Muscle layer of duodenum (tissue), 2 donors: ENCODE data around the gene RAB40C.

Experiments
- H3K27ac ChIP-seq: one replicate; pipeline ENCODE4 v1.7.0; 2013; ENCODE audit warnings: mild to moderate bottlenecking, low read length
- H3K27me3 ChIP-seq: one replicate; pipeline ENCODE4 v1.7.0; 2013; ENCODE audit warnings: low read depth, mild to moderate bottlenecking, control low read depth, low read length
- H3K36me3 ChIP-seq, 2 donors: one replicate each; pipeline ENCODE4 v1.7.0; 2013; ENCODE audit warnings: low read length in 2 of 2, control low read depth in 1 of 2, mild to moderate bottlenecking in 1 of 2; ENCODE audit not compliant: insufficient read depth in 2 of 2, control insufficient read depth in 1 of 2
- H3K4me1 ChIP-seq, 2 donors: one replicate each; pipeline ENCODE4 v1.7.0; 2013; ENCODE audit warnings: low read length in 2 of 2, mild to moderate bottlenecking in 2 of 2, control low read depth in 1 of 2, moderate library complexity in 1 of 2; ENCODE audit not compliant: insufficient read depth in 2 of 2, control insufficient read depth in 1 of 2
- H3K4me3 ChIP-seq, 2 donors: one replicate each; pipeline ENCODE4 v1.7.0; 2013; ENCODE audit warnings: low read length in 2 of 2, low read depth in 1 of 2, mild to moderate bottlenecking in 1 of 2
- H3K9me3 ChIP-seq, 2 donors: one replicate each; pipeline ENCODE4 v1.7.0; 2013; ENCODE audit warnings: low read length in 2 of 2, control low read depth in 1 of 2, mild to moderate bottlenecking in 1 of 2; ENCODE audit not compliant: control insufficient read depth in 1 of 2
- donor health status: healthy.

The RAB40C gene

GRCh38 chr16:672371-672770 lies 82.5 kb downstream of the RAB40C start:
- peaks cover 4 to 47% of the 10 kb centered on the region in 2 donors for H3K36me3 ChIP-seq
- no peaks in the 10 kb centered on the region for H3K9me3 ChIP-seq
- H3K27ac ChIP-seq: no peak overlapping the region
- H3K4me1 ChIP-seq: peaks cover 3 to 28% of the 10 kb centered on the region in 2 donors
- H3K27me3 ChIP-seq: no peaks in the 10 kb centered on the region
- no peak overlapping the region for H3K4me3 ChIP-seq

DNA sequence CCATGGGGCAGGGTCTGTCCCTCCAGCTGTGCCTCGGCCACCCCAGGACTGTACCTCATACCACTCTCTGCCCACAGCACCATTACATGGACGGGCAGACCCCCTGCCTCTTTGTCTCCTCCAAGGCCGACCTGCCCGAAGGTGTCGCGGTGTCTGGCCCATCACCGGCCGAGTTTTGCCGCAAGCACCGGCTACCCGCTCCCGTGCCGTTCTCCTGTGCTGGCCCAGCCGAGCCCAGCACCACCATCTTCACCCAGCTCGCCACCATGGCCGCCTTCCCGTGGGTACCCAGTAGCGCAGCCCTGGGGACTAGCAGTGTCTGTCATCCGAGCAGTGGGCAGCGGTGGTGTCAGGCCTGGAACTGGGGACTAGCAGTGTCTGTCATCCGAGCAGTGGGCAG lies 83.0 kb downstream of the RAB40C start:
- H3K4me1 ChIP-seq: peaks cover 3 to 25% of the 10 kb centered on the region in 2 donors
- no peaks in the 10 kb centered on the region for H3K9me3 ChIP-seq
- no peak overlapping the region for H3K4me3 ChIP-seq
- no peak overlapping the region for H3K27ac ChIP-seq
- H3K36me3 ChIP-seq: peaks cover 4 to 47% of the 10 kb centered on the region in 2 donors
- H3K27me3 ChIP-seq: no peaks in the 10 kb centered on the region

DNA sequence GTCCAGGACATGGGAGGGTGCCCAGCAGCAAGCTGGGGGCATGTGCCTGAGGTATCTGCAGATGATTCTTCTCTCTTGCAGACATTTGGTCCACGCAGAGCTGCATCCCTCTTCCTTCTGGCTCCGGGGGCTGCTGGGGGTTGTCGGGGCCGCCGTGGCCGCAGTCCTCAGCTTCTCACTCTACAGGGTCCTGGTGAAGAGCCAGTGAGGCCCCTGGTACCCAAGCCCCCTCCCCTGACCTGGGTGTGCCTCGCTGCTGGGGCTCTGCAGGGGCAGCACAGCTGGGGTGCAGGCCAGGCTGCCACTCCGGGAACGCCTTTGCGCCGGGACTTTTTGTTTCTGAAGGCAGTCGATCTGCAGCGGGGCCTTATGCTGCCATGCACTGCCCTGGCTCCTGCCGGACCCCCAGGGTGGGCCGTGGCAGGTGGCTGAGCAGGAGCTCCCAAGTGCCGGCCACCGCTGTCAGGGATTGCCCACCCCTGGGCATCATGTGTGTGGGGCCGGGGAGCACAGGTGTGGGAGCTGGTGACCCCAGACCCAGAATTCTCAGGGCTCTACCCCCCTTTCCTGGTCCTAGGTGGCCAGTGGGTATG lies 83.6 kb downstream of the RAB40C start:
- H3K27me3 ChIP-seq: no peaks in the 10 kb centered on the region
- H3K27ac ChIP-seq: no peak overlapping the region
- no peak overlapping the region for H3K4me3 ChIP-seq
- H3K4me1 ChIP-seq: peaks cover 3 to 23% of the 10 kb centered on the region in 2 donors
- peaks cover 4 to 47% of the 10 kb centered on the region in 2 donors for H3K36me3 ChIP-seq
- H3K9me3 ChIP-seq: no peaks in the 10 kb centered on the region

DNA sequence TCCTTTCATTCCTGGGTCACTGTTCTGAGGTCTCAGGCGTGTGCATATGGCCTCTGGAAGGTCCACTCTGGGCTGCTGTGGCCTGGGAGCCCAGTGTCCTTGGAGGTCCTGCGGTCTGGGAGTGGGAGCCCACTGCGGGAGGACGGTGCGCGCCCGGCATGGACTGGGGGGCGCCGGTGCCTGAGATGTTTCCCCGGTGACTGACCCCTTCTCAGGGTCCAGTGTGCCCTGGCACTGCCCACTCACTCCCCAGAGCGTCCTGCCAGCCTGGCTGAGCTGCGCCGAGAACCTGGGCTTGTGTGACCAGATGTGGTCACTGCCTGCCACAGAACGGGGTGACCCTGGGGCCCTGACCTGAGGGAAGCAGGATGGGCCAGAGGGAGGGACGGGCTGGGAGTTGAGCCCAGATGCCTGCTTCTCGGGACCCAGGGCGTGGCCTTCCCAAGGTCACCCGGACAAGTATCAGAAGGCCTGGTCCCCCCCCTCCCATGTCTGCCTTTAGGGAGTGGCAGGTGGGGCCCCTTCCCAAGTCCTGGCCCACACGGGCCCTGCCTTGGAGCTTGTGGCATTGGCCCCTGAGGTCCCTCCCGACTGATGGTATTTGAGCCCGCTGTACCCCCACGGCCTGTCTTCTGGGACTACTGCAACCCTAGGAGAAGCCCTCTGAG lies 84.5 kb downstream of the RAB40C start:
- peaks cover 0 to 19% of the 10 kb centered on the region in 2 donors for H3K4me1 ChIP-seq

DNA sequence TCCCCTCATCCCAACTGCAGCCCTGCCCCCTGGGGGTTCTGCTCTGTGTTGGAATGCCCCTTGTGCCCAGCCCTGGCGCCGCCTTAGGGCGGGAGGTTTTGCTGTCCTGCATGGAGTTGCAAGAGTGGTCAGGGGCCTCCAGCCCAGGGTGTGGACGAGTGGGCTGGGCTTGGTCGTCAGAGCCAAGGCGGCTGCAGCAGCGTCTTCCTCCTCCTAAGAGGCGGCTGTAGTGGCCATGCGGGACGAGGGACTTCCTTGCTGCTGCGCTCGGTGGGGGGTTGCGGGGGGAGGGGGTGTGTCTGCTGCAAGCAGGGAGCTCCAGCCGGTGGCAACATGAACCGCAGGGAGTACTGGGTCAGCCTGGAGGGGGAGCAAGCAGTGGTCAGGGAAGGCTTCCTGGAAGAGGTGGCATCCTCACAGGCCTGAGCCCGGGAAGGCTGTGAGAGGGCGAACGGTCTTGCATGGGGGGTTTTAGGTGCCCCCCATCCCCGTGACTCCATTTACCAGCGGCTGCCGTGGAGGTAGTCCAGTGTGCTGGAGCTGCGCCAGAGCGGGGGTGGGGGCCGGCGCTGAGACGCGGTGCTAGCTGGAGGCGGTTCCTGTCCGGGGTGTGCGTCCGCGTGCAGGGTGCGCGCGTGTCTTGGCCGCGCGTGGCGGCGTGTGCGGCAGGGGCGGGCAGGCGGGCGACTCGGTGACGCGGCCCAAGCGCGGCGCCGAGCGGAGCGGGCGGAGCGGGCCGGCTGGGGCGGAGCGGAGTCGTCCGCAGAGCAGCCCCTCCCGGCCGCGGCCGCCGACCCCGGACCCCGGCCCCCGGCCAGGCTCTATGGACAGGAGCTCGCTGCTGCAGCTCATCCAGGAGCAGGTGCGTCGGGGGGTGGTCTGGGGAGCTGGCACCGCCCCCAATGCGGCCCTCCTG lies 85.4 kb downstream of the RAB40C start, which contains the start of gene RHBDL1:
RHBDL1 (plus strand) TSS at position 704 of the 916 bp plus-strand sequence; CDS start at position 824, 120 bp downstream.
- Histone ChIP-seq H3K4me3 (peak within 1 kb of the TSS in 1 of 2 donors; percentile 52), H3K9me3 (no peaks in the 10 kb centered on the region), H3K27me3 (no peaks in the 10 kb centered on the region), H3K27ac (no peak within 1 kb of the TSS), H3K36me3 (peaks cover 4 to 38% of the 10 kb centered on the region in 2 donors), H3K4me1 (peaks cover 0 to 17% of the 10 kb centered on the region in 2 donors)

More for the DNA sequence above, 84.5 kb downstream of the RAB40C start:
- Histone ChIP-seq H3K4me3 (no peak overlapping the region), H3K9me3 (no peaks in the 10 kb centered on the region), H3K36me3 (peaks cover 4 to 47% of the 10 kb centered on the region in 2 donors), H3K27me3 (no peaks in the 10 kb centered on the region), H3K27ac (no peak overlapping the region)

DNA sequence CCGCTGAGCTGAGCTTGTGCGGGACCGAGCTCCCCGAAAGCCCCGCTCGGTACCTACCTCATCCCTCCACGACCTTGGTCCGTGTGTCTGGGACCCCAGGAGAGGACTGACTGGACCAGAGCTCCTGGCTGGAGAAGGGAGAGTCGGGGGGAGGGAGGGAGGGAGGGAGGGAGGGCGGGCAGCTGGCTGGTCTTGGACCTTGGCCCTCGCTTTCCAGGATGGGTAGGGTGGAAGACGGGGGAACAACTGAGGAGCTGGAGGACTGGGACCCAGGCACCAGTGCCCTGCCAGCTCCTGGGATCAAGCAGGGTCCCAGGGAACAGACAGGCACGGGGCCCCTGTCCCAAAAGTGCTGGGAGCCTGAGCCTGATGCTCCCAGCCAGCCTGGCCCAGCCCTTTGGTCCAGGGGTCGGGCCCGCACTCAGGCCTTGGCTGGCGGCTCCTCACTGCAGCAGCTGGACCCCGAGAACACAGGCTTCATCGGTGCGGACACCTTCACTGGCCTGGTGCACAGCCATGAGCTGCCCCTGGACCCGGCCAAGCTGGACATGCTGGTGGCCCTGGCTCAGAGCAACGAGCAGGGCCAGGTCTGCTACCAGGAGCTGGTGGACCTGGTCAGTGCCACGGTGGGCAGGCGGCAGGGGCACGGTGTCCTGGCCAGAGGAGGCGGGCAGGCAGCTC lies 86.2 kb downstream of the RAB40C start:
- H3K36me3 ChIP-seq: peaks cover 4 to 30% of the 10 kb centered on the region in 2 donors
- no peaks in the 10 kb centered on the region for H3K9me3 ChIP-seq
- H3K27me3 ChIP-seq: no peaks in the 10 kb centered on the region
- no peak overlapping the region for H3K4me3 ChIP-seq
- peaks cover 0 to 21% of the 10 kb centered on the region in 2 donors for H3K4me1 ChIP-seq
- H3K27ac ChIP-seq: no peak overlapping the region

- H3K4me3 ChIP-seq: no peak overlapping the region
- H3K4me1 ChIP-seq: peaks cover 5 to 26% of the 10 kb centered on the region in 2 donors
- H3K27ac ChIP-seq: no peak overlapping the region
Observed at GRCh38 chr16:676565-676902, 86.7 kb downstream of the RAB40C start.

GRCh38 chr16:676913-677312 lies 87.0 kb downstream of the RAB40C start:
- H3K4me3 ChIP-seq: no peak overlapping the region
- no peaks in the 10 kb centered on the region for H3K9me3 ChIP-seq
- H3K36me3 ChIP-seq: peaks cover 4 to 27% of the 10 kb centered on the region in 2 donors
- H3K27ac ChIP-seq: no peak overlapping the region
- no peaks in the 10 kb centered on the region for H3K27me3 ChIP-seq
- H3K4me1 ChIP-seq: peaks cover 7 to 30% of the 10 kb centered on the region in 2 donors

More at GRCh38 chr16:676565-676902, 86.7 kb downstream of the RAB40C start:
- Histone ChIP-seq H3K9me3 (no peaks in the 10 kb centered on the region), H3K27me3 (no peaks in the 10 kb centered on the region), H3K36me3 (peaks cover 4 to 27% of the 10 kb centered on the region in 2 donors)

- Histone ChIP-seq H3K9me3 (no peaks in the 10 kb centered on the region), H3K27ac (no peak overlapping the region), H3K4me1 (peaks cover 7 to 37% of the 10 kb centered on the region in 2 donors), H3K4me3 (no peak overlapping the region), H3K36me3 (peaks cover 5 to 27% of the 10 kb centered on the region in 2 donors), H3K27me3 (no peaks in the 10 kb centered on the region)
Observed at GRCh38 chr16:677316-678190, 87.7 kb downstream of the RAB40C start.

- Histone ChIP-seq H3K27ac (no peak overlapping the region), H3K9me3 (no peaks in the 10 kb centered on the region), H3K4me3 (no peak overlapping the region), H3K36me3 (peaks cover 5 to 24% of the 10 kb centered on the region in 2 donors), H3K27me3 (no peaks in the 10 kb centered on the region), H3K4me1 (peaks cover 7 to 44% of the 10 kb centered on the region in 2 donors)
Observed at GRCh38 chr16:678209-678857, 88.5 kb downstream of the RAB40C start.
